ENCODE results near the gene NUAK1.
A peak's percentile ranks its signal among the peaks of the same experiment; 100 is the strongest.

The NUAK1 gene

GRCh38 chr12:106062693-106063092 is 76.1 kb downstream of the NUAK1 start:
- DNase-seq (ENCODE audit: low read depth): no peak

DNA sequence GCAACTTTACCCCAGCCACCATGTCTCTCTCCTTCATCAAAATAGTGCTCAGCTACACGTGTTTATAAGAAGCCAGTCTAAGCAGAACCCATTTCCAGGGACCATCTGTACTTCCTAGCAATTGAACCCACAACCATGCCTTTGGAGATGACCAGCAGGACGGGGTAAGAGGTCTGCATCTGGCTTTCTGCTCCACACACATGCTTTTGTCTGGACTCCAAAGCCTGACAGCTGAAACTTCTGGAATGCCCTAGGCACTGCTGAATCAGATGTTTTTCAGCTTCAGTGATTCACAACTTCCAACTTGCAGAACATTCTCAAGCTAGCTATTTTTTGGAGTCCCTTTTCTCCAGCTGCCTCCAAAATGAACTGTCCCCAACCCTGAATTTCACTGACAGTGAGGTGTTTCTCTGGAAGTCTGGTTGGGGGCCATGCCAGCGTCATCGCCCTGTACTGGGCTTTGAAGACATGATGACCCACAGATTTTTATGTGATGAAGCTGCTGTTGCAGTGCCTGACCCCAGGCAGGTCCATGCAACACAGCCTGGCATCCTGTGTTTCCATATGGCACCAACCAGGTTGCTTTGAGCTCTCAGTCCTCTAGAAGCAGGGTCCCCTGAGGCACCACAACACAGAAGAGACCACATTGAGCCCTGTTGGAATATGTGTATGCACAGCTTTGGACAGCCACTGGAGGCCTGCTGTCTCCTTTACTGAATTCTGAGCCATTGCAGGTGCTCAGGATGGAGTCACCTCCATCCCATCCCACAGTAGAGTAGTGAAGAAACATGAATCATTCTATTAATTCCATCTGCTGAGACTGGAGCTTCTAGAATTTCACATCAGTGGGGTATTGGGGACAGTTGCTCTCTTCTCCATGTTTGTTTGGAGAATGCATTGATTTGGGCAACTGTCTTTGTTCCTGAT is 80.2 kb downstream of the NUAK1 start:
- DNase-seq (ENCODE audit: low read depth): no peak

GRCh38 chr12:106054049-106054448 is 84.7 kb downstream of the NUAK1 start:
- DNase-seq (ENCODE audit: low read depth): no peak

DNA sequence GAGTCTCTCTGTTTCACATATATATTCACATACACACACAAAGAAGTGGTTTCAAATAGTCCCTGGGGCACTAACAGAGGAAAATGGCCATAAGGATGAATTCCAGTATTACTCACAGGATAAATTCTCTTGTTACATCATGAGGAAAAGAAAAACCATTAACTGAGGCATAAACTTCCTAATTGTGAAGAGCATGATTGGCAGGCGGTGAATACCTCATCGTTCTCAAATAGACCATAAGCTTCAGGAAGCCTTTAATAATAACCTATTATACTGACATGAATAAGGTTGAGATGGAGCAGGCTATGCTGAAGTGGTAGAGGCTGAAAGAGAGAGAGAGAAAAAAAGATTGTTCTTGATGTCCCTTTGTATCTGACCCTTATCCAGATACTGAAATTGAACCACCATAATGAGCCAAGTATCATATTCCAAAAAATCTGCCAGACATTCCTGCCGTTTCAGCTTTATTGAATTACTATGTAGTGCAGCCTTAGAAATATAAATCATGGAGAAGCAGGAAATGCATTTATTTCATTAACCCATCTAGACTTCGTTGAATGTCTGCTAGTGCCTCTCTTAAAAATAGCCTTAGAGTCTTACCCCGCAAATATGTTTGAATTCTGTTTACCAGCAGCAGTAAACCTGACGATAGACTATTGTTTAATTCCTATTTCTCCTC is 86.8 kb downstream of the NUAK1 start:
- DNase-seq (ENCODE audit: low read depth): no peak

GRCh38 chr12:106049546-106049945 is 89.2 kb downstream of the NUAK1 start:
- DNase-seq (ENCODE audit: low read depth): no peak

- DNase-seq (ENCODE audit: low read depth): no peak
Measured at GRCh38 chr12:106049105-106049504, 89.6 kb downstream of the NUAK1 start.

DNA sequence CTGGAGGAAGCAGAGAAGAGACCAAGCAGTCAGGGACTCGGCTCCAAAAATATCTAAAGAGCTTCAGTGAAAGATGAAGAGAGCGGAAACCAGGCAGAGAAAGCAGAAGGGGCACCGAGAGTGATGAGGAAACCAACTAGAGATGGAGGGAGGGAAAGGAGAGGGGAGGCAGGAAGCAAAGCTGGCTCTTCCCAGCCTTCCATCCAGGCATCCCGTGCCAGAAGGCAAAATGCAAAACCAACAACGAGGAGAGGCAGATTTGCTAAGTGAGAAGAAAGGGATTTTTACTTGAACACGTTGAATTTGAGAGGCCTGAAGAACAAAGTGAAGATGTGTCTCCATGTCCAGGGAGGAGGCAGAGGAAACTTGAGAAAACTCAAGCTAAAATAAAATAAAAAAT is 90.1 kb downstream of the NUAK1 start:
- no peak for DNase-seq (ENCODE audit: low read depth)

DNA sequence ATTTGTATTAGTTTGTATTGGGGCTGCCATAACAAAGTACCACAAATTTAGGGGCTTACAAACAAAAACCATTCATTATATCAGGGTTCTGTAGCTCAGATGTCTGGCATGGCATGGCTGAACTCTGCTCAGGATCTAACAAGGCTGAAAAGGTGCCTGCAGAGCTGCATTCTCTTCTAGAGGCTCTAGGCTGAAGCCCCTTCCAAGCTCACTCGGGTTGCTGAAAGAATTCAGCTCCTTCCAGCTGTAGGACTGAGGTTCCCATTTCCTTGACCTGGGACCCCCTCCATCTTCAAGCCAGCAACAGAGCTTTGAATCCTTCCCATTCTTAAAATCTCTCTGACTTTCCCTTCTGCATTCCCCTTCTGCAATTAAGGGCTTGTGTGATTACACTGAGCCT is 90.7 kb downstream of the NUAK1 start:
- no peak for DNase-seq (ENCODE audit: low read depth)

DNA sequence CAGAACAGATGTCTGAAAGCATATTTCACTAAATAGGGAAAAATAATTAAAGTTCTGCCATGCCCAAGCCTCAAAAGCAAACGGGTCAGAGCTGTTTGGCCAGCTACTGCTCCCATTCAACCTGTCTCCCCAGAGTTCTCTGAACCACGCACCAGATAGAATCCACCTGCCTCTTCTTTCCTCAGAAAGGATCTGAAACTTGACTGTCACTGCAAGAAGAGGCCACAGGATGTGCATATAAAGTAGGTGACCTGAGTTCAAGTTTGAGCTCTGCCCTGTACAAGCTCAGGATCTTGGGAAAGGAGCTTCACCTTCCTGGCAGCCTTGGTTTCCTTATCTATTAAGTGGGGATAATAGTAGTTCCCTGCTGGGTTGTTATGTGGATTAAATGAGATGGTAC is 91.8 kb downstream of the NUAK1 start:
- no peak for DNase-seq (ENCODE audit: low read depth)

DNA sequence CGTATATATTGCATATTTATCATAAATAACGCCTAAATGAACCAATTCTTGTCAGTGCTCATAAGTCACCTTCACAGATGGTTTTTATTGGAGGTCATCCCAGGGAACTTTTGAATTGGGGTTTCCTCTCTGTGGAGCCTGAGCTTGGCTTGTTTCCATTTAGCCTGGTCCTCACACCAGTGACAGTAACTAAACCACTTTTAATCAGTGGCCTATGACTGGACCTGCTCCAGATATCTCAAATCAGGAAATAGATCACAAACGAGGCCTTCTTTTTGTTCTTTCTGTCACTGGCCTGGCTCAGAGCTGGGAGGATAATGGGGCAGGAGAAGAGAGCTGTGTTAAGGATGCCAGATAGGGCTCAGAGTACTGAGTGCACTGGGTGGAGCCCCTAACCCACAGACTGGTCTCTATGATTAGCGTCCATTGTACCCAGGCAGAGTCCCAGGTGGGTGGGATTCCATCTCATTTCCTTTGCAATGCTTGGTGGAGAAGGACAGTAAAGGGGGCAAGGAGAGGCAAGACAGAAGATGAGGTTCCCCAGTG is 92.4 kb downstream of the NUAK1 start:
- no peak for DNase-seq (ENCODE audit: low read depth)

DNA sequence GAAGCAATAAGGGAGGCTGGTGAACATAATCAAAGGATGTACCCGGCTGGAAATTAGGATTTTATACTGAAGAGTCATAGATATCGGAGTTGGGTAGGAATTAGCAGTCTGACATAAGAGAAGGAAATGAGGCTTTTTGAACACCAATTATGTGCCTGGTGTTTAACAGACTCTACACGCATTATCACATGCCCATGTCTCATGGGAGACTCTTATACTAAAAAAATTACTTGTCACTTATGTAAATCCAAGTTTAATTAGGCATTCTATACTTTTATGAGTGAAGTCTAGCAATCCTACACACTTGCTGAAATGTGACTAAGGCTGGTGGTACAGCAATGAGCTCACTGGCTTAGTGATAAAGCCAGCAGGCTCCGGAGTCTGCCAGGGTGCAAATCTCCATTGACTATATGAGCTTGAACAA is 93.5 kb downstream of the NUAK1 start:
- peak; percentile 14 for DNase-seq (ENCODE audit: low read depth)

GRCh38 chr12:106044773-106045172 is 94.0 kb downstream of the NUAK1 start:
- peak; percentile 51 for DNase-seq (ENCODE audit: low read depth)

DNA sequence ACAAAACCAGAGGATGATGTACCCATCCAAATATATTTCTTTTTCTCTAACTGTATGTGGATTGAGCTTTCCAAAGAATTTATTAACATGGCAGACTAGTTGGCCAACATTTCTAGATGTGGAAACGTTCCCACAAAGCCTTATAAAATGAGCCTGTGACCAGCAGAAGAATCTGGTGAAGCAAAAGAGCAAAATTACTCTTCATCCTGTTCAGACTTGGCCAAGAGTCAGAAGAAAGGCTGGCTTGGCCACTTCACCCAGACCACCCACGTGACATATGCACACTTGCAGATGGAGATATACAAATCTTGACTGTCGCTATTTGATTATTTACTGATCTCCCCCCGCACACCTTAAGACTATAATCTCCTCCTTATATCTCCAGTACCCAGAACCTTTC is 96.7 kb downstream of the NUAK1 start:
- no peak for DNase-seq (ENCODE audit: low read depth)

DNA sequence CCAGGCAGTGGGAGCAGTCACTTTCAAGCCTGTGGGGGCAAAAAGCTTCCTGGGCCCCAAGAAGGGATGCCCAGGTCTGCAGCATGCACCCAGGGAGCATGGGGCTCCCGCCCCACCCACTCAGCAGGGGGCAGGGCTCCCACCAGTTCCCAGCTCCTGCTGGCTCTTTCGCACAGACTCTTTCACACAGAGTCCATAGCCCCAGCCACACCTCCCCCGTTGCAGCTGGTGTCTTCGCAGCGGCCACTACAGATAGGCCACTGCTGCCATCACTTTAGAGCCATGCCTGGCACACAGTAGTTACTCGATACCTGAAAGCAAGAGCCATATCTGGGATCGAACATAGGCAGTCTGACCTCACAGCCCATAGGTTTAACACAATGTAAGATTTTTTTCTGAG is 98.2 kb downstream of the NUAK1 start:
- no peak for DNase-seq (ENCODE audit: low read depth)

DNA sequence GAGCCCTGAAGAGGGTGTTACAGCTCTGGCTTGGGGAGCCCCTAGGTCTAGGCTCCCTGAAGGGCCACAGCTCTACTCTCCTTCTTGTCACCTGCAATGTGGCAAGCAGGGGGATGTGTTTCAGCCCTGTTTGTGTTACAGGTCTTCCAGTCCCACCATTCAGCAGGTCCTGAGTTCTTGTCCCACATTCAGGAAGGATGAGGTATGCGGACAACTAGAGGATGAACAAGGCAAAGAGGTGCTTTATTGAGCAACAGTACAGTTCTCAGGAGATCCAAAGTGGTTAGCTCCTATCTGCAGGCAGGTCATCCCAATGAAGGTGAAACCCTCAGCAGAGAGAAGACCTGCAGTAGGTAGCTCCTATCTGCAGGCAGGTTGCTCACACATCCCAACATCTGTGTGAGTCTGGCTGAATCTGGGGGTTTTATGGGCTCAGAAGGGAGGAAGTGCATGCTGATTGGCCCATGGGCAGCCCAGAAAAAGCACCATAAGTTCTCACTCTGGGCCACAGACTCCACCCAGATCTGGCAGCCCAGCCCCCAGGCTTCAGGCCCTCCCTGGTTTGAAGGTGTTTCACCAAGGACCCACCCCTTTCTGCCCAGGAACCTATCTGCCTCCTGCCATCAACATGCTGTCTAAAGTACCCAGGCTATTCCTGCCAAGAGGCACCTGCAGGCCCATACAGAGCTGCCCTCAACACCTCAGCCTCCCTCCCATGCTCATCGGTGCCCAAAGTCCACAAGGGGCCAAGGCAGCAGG is 98.9 kb downstream of the NUAK1 start:
- DNase-seq (ENCODE audit: low read depth): no peak

GRCh38 chr12:106039242-106039641 is 99.5 kb downstream of the NUAK1 start:
- DNase-seq (ENCODE audit: low read depth): no peak

DNA sequence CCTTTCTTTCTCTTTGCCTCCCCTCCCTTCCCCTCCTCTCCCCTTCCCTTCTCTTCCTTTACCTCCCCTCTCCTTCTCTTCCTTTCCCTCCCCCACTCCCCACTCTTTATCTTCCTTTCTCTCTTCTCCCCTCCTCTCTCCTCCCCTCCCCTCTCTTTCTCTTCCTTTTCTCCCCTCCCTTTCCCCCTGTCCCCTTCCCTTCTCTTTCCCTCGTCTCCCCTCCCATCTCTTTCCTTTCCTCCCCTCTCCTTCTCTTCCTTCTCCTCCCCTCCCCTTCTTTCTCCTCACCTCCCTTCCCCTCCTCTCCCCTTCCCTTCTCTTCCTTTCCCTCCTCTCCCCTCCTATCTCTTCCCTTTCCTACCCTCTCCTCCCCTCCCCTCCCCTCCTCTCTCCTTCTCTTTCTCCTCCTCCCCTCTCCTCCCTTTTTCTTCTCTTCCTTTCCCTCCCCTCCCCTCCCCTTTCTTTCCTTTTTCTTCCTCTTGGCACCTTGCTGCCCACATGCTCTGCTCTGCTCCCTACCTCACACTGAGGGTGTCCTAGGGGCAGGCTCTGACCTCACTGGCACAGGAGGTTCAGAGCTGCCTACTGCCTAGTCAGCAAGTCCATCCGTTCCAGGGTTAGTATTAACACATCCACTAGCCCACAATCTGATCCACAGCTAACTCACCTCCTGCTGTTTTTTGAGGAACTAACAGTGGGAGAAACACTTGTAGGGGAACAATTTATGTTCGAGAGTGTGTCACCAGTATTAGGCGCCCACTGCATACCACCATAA is 101.0 kb downstream of the NUAK1 start:
- no peak for DNase-seq (ENCODE audit: low read depth)

DNA sequence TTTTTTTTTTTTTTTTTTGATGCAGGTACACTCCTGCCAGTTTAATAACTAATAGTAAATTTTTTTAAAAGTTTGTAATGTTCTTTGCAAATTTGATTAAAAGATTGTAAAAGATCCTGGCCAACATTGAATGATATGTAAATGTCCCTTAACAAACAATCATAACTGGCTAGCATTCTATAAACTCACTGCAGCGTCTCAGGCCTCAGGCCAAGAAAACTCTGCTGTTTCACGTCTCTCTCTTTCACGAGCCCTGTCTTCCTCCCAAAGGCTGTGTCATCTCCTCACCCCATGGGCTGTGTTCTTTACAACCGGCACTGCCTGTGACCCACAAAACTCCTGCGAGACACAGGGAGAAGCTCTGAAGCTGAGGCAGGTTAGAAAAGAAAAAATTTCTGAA is 103.3 kb downstream of the NUAK1 start:
- DNase-seq (ENCODE audit: low read depth): no peak

GRCh38 chr12:106034316-106034715 is 104.4 kb downstream of the NUAK1 start:
- no peak for DNase-seq (ENCODE audit: low read depth)

DNA sequence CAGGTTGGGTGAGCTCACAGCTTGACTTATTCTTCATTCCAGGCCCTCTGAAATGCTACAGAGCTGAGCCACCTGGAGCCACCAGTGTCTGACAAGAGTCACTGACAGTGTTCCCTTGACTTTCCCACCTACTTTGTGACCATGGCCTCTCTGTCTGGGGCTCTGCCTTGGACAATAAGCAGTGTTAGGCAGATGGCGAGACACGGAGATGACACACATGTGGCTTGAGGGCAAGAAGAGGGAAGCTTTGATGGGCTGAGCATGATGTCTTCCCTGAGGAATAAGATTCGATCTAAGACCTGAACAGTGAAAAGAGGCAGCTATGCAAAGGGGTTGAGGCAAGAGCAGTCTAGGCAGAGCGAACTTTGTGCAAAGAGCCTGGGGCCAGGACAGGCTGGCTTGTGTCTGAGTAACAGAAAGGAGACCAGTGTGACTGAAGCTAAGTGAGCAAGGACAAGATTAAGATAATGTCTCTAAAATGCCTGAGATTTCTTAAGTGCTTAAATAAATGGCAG is 105.5 kb downstream of the NUAK1 start:
- DNase-seq (ENCODE audit: low read depth): no peak

DNA sequence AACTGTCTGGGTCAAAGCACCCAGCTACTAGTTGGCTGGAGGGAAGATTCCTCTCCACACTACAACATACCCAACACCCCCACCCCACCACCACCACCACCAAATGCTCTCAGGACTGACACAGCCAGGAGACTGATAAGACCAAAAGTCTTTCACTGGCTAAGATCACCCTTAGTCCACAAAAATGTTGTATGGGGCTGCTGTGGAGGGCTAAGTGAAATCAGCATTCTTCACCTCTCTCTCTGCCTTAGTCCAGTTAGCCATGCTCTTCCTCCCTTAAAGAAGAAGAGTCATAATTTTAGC is 106.2 kb downstream of the NUAK1 start:
- no peak for DNase-seq (ENCODE audit: low read depth)

Measured in HS-27A (cell line).